Stimulated activated naive B cell treated with anti-CD40 and anti-IgM and Interleukin-4, amounts not matched to agents 10 μg/mL and 1 μg/mL and 100 μg/mL, for 72 hours (primary cell): ENCODE results near the gene TMEM202.
"Not testable (repeated sequence)": the region's sequence is repeated elsewhere in the genome, so short reads cannot be mapped to it uniquely, and the experiment has no call there.

Experiments
- ATAC-seq, 2 donors: fragments of 150-1000 bp; cut with Tn5 transposase; replicated peaks; 2 replicates each; pipeline ENCODE4 v1.10.0; 2021; ENCODE audit warnings: moderate library complexity in 1 of 2
- DNase-seq: peaks from one replicate; pipeline ENCODE4 v3.0.0; 2021
- H3K27ac Mint-ChIP-seq: one replicate; pipeline ENCODE4 v1.8.0; 2022; ENCODE audit warnings: mild to moderate bottlenecking, mixed read lengths
- H3K27me3 Mint-ChIP-seq, 2 donors: one replicate each; pipeline ENCODE4 v1.8.0; 2022; ENCODE audit warnings: mixed read lengths in 2 of 2
- H3K36me3 Mint-ChIP-seq, 2 donors: one replicate each; pipeline ENCODE4 v1.8.0; 2022; ENCODE audit warnings: mixed read lengths in 2 of 2, mild to moderate bottlenecking in 1 of 2
- H3K4me1 Mint-ChIP-seq, 2 donors: one replicate each; pipeline ENCODE4 v1.8.0; 2022; ENCODE audit warnings: mixed read lengths in 2 of 2, mild to moderate bottlenecking in 1 of 2
- H3K4me3 Mint-ChIP-seq, 2 donors: one replicate each; pipeline ENCODE4 v1.8.0; 2022; ENCODE audit warnings: mild to moderate bottlenecking in 2 of 2, mixed read lengths in 2 of 2, moderate library complexity in 1 of 2
- H3K9me3 Mint-ChIP-seq, 2 donors: one replicate each; pipeline ENCODE4 v1.8.0; 2022; ENCODE audit warnings: mixed read lengths in 2 of 2, mild to moderate bottlenecking in 1 of 2

The TMEM202 gene

DNA sequence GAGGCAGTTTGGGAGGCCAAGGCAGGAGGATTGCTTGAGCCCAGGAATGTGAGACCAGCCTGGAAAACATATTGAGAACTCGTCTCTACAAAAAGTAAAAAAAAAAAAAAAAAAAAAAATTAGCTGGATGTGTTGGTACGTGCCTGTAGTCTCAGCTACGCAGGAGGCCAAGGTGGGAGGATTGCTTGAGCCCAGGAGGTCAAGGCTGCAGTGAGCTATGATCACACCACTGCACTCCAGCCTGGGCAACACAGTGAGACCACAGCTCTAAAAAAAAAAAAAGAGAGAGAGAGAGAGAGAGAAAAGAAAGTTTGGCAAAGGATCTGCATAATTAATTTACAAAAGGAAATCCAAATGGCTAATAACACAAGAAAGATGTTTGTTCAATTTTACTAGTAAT is 21.7 kb downstream of the TMEM202 start:
- peaks cover 8 to 11% of the 10 kb centered on the region in 2 donors for H3K9me3 Mint-ChIP-seq
- H3K4me1 Mint-ChIP-seq, ATAC-seq, H3K4me3 Mint-ChIP-seq, DNase-seq, H3K36me3 Mint-ChIP-seq, H3K27me3 Mint-ChIP-seq, H3K27ac Mint-ChIP-seq: not testable (repeated sequence)

- peaks cover 10 to 12% of the 10 kb centered on the region in 2 donors for H3K9me3 Mint-ChIP-seq
- ATAC-seq (no peak), DNase-seq (no peak)
- peaks cover 3 to 5% of the 10 kb centered on the region in 2 donors for H3K27me3 Mint-ChIP-seq
- H3K27ac Mint-ChIP-seq, result no peak overlapping the region
- no peaks in the 10 kb centered on the region for H3K36me3 Mint-ChIP-seq
- peaks cover 5 to 6% of the 10 kb centered on the region in 2 donors for H3K4me1 Mint-ChIP-seq
- no peak overlapping the region for H3K4me3 Mint-ChIP-seq
Observed at GRCh38 chr15:72420576-72420975, 22.5 kb downstream of the TMEM202 start.

- Mint-ChIP-seq H3K36me3 (peaks cover under 1 to 2% of the 10 kb centered on the region in 2 donors), H3K27ac (no peak overlapping the region), H3K9me3 (peaks cover 14 to 16% of the 10 kb centered on the region in 2 donors), H3K4me1 (peaks cover 5 to 6% of the 10 kb centered on the region in 2 donors), H3K4me3 (no peak overlapping the region), H3K27me3 (peaks cover 3 to 5% of the 10 kb centered on the region in 2 donors)
- no peak for ATAC-seq
- no peak for DNase-seq
Observed at GRCh38 chr15:72421484-72421883, 23.4 kb downstream of the TMEM202 start.

DNA sequence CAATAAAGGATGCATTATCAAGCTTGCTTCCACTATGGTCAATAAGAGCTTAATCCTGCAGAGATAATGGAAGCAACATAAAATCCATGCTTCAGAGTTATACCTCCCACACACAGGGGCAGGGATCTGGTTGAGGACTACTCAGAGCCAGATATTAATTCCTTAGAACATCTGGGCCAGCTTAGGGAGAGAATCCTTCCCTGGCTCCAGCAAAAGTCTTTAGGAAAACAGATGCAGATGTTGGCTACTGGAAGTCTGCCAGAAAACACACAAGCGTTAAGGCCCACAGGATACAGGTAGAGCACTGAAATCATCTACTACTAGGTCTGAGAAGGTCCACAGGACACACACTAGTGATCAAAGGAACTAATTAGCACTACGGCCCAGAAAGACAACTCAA is 25.2 kb downstream of the TMEM202 start:
- Mint-ChIP-seq H3K9me3 (peaks cover 25 to 27% of the 10 kb centered on the region in 2 donors), H3K27ac (no peak overlapping the region), H3K27me3 (peaks cover 3 to 5% of the 10 kb centered on the region in 2 donors), H3K36me3 (peaks cover 4 to 10% of the 10 kb centered on the region in 2 donors), H3K4me1 (peaks cover 5 to 6% of the 10 kb centered on the region in 2 donors), H3K4me3 (no peak overlapping the region)
- DNase-seq (no peak), ATAC-seq (no peak)

DNA sequence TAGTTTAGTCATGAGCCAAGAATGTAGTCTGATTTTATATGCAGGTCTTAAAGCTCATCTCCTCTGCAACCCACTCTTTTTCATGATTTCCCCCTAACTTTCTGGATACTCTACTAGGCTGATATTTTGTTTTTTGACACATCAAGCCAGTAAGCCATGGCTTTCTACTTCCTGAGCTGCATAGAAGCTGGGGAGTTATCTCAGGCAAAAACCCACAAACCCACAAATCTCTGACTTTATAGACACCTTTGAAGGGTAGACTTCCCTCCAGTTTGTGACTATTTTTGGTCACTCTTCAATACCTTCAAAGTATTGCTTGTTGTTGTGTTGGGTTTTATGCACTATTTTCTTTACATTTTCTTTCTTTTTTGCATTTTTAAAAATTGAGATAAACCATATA is 28.6 kb downstream of the TMEM202 start:
- ATAC-seq (no peak), DNase-seq (no peak)
- Mint-ChIP-seq H3K4me1 (peaks cover 0 to 3% of the 10 kb centered on the region in 2 donors), H3K27me3 (peaks cover 3 to 17% of the 10 kb centered on the region in 2 donors), H3K9me3 (peaks cover 20% of the 10 kb centered on the region in 2 donors), H3K36me3 (peaks cover 4 to 10% of the 10 kb centered on the region in 2 donors), H3K4me3 (no peak overlapping the region), H3K27ac (no peak overlapping the region)

DNA sequence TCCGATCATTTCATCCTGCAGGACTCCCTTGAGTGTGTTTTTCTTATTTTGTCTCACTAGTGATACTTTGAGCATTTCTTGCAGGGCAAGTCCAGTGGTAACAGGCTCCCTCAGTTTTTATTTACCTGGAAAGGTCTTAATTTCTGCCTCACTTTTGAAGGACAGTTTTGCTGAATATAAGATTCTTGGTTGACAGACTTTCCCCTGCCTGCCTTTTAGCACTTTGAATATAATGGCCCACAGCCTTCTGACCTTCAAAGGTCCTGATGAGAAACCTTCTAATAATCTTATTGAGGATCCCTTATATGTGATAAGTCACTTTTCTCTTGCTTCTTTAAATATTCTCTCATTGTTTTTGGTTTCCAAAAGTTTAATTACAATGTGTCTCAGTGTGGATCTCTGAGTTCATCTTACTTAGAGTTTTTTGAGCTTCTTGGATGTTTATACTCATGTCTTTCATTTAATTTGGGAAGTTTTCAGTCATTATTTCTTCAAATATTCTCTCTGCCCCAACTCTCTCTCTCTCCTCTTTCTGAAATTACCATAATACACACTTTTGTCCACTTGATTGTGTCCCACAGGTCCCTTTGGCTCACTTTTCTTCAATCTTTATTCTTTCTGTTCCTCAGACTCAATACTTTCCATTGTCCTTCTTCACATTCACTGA is 39.7 kb downstream of the TMEM202 start:
- Mint-ChIP-seq H3K36me3 (peaks cover 8 to 11% of the 10 kb centered on the region in 2 donors), H3K4me3 (no peak overlapping the region), H3K4me1 (no peaks in the 10 kb centered on the region), H3K9me3 (peaks cover 12% of the 10 kb centered on the region in 2 donors), H3K27ac (no peak overlapping the region), H3K27me3 (peaks cover 23 to 37% of the 10 kb centered on the region in 2 donors)
- ATAC-seq (no peak), DNase-seq (no peak)

GRCh38 chr15:72442848-72443247 is 44.7 kb downstream of the TMEM202 start:
- not testable (repeated sequence) for H3K27ac Mint-ChIP-seq, H3K4me3 Mint-ChIP-seq, H3K9me3 Mint-ChIP-seq, H3K36me3 Mint-ChIP-seq, DNase-seq, H3K4me1 Mint-ChIP-seq, ATAC-seq
- H3K27me3 Mint-ChIP-seq, result peaks cover 21 to 32% of the 10 kb centered on the region in 2 donors

DNA sequence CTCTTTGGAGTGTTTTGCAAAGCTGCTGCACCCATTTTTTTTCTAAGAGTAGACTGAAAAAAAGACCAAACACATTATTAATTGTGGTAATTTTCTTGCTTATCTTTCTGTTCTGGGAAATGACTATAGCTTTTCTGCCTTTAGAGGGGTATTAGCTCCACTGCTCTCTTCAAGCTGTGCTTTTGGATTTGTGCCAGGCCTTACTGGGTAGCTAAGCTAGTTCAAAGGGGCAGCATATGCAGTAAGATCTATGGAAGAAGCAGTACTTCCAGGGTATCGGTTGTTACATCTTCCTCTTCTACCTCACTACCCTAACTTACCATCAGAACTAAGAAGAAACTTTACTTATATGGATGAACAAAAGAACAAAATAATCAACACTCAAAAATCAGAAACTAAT is 47.3 kb downstream of the TMEM202 start:
- H3K4me3 Mint-ChIP-seq, result no peak overlapping the region
- DNase-seq, result no peak

DNA sequence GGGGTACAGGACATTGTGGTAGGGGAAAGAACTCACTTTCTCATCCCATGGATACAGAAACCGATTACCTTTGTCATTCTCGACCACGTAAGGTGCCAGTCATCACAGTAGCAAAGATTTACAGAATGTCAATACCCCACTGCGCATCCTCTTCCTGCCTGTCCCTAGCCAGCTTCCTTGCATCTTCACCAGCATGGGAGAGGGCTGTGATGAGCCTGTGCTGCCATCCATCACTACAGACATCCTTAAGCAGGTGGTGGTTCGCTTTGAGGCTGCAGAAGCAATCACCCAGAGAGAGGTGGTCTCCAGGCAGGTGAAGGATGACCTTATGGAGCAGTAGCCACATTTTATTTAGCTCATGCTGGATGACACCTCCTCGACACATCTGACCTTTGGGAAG is 52.7 kb downstream of the TMEM202 start:
- Mint-ChIP-seq H3K36me3 (no peaks in the 10 kb centered on the region), H3K9me3 (no peaks in the 10 kb centered on the region), H3K4me1 (no peaks in the 10 kb centered on the region), H3K4me3 (no peak overlapping the region), H3K27me3 (peaks cover 17 to 19% of the 10 kb centered on the region in 2 donors), H3K27ac (no peak overlapping the region)
- ATAC-seq (no peak), DNase-seq (no peak)

More for the DNA sequence above, 47.3 kb downstream of the TMEM202 start:
- ATAC-seq, result no peak
- Mint-ChIP-seq H3K36me3 (no peaks in the 10 kb centered on the region), H3K27me3 (peaks cover 21 to 32% of the 10 kb centered on the region in 2 donors), H3K27ac (no peak overlapping the region), H3K4me1 (no peaks in the 10 kb centered on the region), H3K9me3 (peaks cover 0 to 2% of the 10 kb centered on the region in 2 donors)

GRCh38 chr15:72451224-72451623 is 53.1 kb downstream of the TMEM202 start:
- no peak for DNase-seq
- no peak for ATAC-seq
- Mint-ChIP-seq H3K36me3 (no peaks in the 10 kb centered on the region), H3K9me3 (no peaks in the 10 kb centered on the region), H3K27ac (no peak overlapping the region), H3K4me1 (no peaks in the 10 kb centered on the region), H3K4me3 (no peak overlapping the region), H3K27me3 (peaks cover 16 to 20% of the 10 kb centered on the region in 2 donors)

GRCh38 chr15:72456684-72457083 is 58.6 kb downstream of the TMEM202 start:
- Mint-ChIP-seq H3K36me3 (no peaks in the 10 kb centered on the region), H3K27ac (no peak overlapping the region), H3K9me3 (no peaks in the 10 kb centered on the region), H3K4me3 (no peak overlapping the region), H3K27me3 (peaks cover 5 to 10% of the 10 kb centered on the region in 2 donors), H3K4me1 (peaks cover 0 to 2% of the 10 kb centered on the region in 2 donors)
- ATAC-seq (no peak), DNase-seq (no peak)
